SU-DHL-6 (cell line): ENCODE measurements around the gene ATP6V1G2.
"Not testable (repeated sequence)": the region's sequence is repeated elsewhere in the genome, so short reads cannot be mapped to it uniquely, and the experiment has no call there.

Source experiments
- H2AFZ ChIP-seq: fragments of 200-600 bp; sonication (generic); 2 replicates; pipeline ENCODE4 v1.6.1; 2014; ENCODE audit warnings: low read depth, mild to moderate bottlenecking, moderate library complexity, mixed read lengths, antibody characterized with exemption, low read length; ENCODE audit not compliant: severe bottlenecking
- H3F3A ChIP-seq: fragments of 200-600 bp; shearing (Covaris generic); 2 replicates; pipeline ENCODE4 v1.6.0; 2016; ENCODE audit warnings: antibody characterized with exemption, mild to moderate bottlenecking; ENCODE audit not compliant: insufficient read depth
- H3K27ac ChIP-seq: fragments of 200-600 bp; sonication (generic); 2 replicates; pipeline ENCODE4 v1.5.1; 2016; ENCODE audit warnings: low read depth, mild to moderate bottlenecking, low read length, moderate library complexity, mixed read lengths
- H3K27me3 ChIP-seq: fragments of 200-600 bp; sonication (generic), shearing (Covaris generic); 2 replicates; pipeline ENCODE4 v1.6.0; 2014; ENCODE audit warnings: mild to moderate bottlenecking, low read length
- H3K36me3 ChIP-seq: fragments of 200-600 bp; sonication (generic); 2 replicates; pipeline ENCODE4 v1.6.1; 2014; ENCODE audit warnings: mild to moderate bottlenecking, low read length, mixed read lengths
- H3K4me2 ChIP-seq: fragments of 300-600, 200-600 bp; shearing (Covaris generic), sonication (generic); 2 replicates; pipeline ENCODE4 v1.6.0; 2014; ENCODE audit warnings: low read length, low read depth, mild to moderate bottlenecking; ENCODE audit not compliant: poor library complexity, severe bottlenecking
- H3K4me3 ChIP-seq: fragments of 200-600 bp; sonication (generic); 2 replicates; pipeline ENCODE4 v1.5.1; 2014; ENCODE audit warnings: antibody characterized with exemption, low read length, mild to moderate bottlenecking, mixed read lengths; ENCODE audit not compliant: insufficient read depth, poor library complexity, severe bottlenecking
- H3K79me2 ChIP-seq: fragments of 200-600 bp; sonication (generic); 2 replicates; pipeline ENCODE4 v1.6.1; 2014; ENCODE audit warnings: mild to moderate bottlenecking, low read length, moderate library complexity; ENCODE audit not compliant: insufficient read depth
- H3K9ac ChIP-seq: fragments of 200-600 bp; sonication (generic); 2 replicates; pipeline ENCODE4 v1.7.0; 2014; ENCODE audit warnings: mild to moderate bottlenecking, low read length
- H3K9me2 ChIP-seq: fragments of 200-600 bp; sonication (generic); replicated peaks from 2 replicates; pipeline ENCODE4 v1.6.1; 2014; ENCODE audit warnings: low read length; ENCODE audit not compliant: insufficient read depth
- H3K9me3 ChIP-seq: fragments of 200-600 bp; sonication (generic); 2 replicates; pipeline ENCODE4 v1.6.1; 2014; ENCODE audit warnings: low read length, mixed read lengths; ENCODE audit not compliant: insufficient read depth
- H4K20me1 ChIP-seq: fragments of 200-600 bp; sonication (generic); 2 replicates; pipeline ENCODE4 v1.6.1; 2014; ENCODE audit warnings: low read depth, mild to moderate bottlenecking, antibody characterized with exemption, low read length, moderate library complexity, mixed read lengths
- EZH2phosphoT487 ChIP-seq: fragments of 200-600 bp; sonication (generic), shearing (Covaris generic); conservative IDR thresholded peaks from 2 replicates; pipeline ENCODE4 v1.6.1; 2018; ENCODE audit warnings: mild to moderate bottlenecking, antibody characterized with exemption, low read length, moderate library complexity, mixed read lengths
- TF ChIP-seq, protein P1 (sequence below): fragments of 200-600 bp; sonication (generic); IDR thresholded peaks from one replicate; pipeline ENCODE4 v1.5.1; 2017; ENCODE audit warnings: antibody characterized with exemption, mild to moderate bottlenecking, low read length, moderate library complexity; ENCODE audit not compliant: insufficient read depth, poor library complexity, severe bottlenecking

ATP6V1G2 gene

DNA sequence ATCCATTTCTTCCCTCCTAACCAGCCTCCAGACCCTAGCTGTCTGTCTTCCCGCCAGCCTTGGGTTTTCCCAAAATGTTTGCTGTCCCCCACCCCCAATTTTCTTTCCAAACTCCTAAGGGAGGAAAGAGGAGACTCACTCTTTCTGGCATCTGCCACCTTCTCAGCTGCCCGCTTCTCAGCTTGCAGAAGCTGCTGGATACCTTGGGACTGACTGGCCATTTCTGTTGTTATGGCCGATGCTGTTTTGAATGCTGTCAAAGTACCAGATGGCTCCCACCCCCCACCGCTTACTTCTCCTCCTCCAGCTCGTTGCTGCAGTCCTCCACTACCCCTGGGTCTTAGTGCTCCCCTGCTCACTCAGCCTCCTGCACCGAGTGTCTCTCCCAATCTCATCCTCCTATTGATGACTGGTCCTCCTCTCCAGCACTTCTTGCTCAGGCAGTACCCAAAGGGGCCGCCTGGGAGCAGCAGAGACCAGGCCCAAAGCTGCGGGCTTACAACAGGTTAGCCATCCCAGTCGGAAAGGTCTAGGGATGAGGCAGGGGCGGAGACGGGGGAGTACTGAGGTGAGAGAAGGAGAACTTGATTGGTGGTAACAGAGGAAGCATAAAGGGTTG is at the start of gene ATP6V1G2:
Gene ATP6V1G2 (minus strand): TSS at position 270 of the 619 bp plus-strand sequence. CDS start 49 bp downstream, at position 221.
- H3F3A ChIP-seq: peaks cover 52% of the 10 kb centered on the region

DNA sequence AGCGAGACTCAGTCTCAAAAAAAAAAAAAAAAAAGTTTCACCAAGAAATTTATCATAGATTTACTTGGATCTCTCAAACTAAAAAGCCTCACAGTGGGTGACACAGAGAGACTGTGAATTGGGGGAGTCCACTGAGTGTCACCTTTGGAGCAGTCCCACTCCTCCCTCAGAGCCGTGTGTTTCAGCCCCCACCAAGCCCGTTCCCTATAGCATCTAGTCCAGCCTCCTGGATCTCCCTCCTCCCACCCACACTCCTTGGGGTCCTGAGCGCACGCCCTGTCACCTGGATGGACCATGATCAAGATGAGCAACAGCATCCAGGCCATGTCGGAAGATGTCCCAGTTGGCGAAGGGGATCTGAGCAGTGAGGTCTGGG is 46.0 kb upstream of the ATP6V1G2 start:
- Histone ChIP-seq H3K9me2 (no peaks in the 10 kb centered on the region), H3K9me3 (no peaks in the 10 kb centered on the region), H3K4me3 (no peak overlapping the region), H3K27me3 (no peaks in the 10 kb centered on the region), H3K4me2 (peak overlapping the region; percentile 35), H3F3A (peaks cover 5% of the 10 kb centered on the region), H3K79me2 (no peaks in the 10 kb centered on the region), H3K36me3 (no peaks in the 10 kb centered on the region), H2AFZ (peak overlapping the region; percentile 63), H3K9ac (peak overlapping the region; percentile 33), H4K20me1 (no peaks in the 10 kb centered on the region), H3K27ac (peak overlapping the region; percentile 32)
- no peak for TF ChIP-seq EZH2phosphoT487
- TF ChIP-seq, protein P1, sequence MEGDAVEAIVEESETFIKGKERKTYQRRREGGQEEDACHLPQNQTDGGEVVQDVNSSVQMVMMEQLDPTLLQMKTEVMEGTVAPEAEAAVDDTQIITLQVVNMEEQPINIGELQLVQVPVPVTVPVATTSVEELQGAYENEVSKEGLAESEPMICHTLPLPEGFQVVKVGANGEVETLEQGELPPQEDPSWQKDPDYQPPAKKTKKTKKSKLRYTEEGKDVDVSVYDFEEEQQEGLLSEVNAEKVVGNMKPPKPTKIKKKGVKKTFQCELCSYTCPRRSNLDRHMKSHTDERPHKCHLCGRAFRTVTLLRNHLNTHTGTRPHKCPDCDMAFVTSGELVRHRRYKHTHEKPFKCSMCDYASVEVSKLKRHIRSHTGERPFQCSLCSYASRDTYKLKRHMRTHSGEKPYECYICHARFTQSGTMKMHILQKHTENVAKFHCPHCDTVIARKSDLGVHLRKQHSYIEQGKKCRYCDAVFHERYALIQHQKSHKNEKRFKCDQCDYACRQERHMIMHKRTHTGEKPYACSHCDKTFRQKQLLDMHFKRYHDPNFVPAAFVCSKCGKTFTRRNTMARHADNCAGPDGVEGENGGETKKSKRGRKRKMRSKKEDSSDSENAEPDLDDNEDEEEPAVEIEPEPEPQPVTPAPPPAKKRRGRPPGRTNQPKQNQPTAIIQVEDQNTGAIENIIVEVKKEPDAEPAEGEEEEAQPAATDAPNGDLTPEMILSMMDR: no peak

More for the DNA sequence above, at the start of gene ATP6V1G2:
- no peak for TF ChIP-seq EZH2phosphoT487
- TF ChIP-seq, protein P1: peak; percentile 100
- Histone ChIP-seq H3K9me3 (no peaks in the 10 kb centered on the region), H3K9me2 (no peaks in the 10 kb centered on the region), H3K79me2 (peaks cover 15% of the 10 kb centered on the region), H3K27ac (peak within 1 kb of the TSS; percentile 71), H3K4me2 (peak within 1 kb of the TSS; percentile 87), H3K36me3 (0 out of 2 replicates have a peak, but pooled peaks cover 4% of the 10 kb centered on the region), H2AFZ (peak within 1 kb of the TSS; percentile 43), H3K27me3 (no peaks in the 10 kb centered on the region), H4K20me1 (no peaks in the 10 kb centered on the region), H3K4me3 (peak within 1 kb of the TSS; percentile 60), H3K9ac (peak within 1 kb of the TSS; percentile 61)

DNA sequence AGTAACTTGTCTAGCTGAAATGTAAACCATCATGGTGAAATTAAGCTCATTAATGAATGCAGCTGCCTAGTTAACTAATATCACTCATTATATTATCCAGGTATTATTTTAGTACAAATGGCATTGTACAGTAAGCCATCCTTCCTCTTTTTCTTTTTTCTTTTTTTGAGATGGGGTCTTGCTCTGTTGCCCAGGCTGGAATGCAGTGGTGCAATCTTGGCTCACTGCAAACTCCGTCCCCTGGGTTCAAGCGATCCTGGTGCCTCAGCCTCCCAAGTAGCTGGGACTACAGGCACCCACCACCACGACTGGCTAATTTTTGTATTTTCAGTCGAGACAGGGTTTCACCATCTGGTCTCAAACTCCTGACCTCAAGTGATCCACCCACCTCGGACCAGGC is 44.3 kb upstream of the ATP6V1G2 start:
- peaks cover 14% of the 10 kb centered on the region for H3F3A ChIP-seq
- not testable (repeated sequence) for H3K4me3 ChIP-seq, H3K9me2 ChIP-seq, H4K20me1 ChIP-seq, H2AFZ ChIP-seq, H3K9ac ChIP-seq, H3K4me2 ChIP-seq, H3K9me3 ChIP-seq, H3K79me2 ChIP-seq, H3K27ac ChIP-seq, H3K36me3 ChIP-seq, H3K27me3 ChIP-seq

DNA sequence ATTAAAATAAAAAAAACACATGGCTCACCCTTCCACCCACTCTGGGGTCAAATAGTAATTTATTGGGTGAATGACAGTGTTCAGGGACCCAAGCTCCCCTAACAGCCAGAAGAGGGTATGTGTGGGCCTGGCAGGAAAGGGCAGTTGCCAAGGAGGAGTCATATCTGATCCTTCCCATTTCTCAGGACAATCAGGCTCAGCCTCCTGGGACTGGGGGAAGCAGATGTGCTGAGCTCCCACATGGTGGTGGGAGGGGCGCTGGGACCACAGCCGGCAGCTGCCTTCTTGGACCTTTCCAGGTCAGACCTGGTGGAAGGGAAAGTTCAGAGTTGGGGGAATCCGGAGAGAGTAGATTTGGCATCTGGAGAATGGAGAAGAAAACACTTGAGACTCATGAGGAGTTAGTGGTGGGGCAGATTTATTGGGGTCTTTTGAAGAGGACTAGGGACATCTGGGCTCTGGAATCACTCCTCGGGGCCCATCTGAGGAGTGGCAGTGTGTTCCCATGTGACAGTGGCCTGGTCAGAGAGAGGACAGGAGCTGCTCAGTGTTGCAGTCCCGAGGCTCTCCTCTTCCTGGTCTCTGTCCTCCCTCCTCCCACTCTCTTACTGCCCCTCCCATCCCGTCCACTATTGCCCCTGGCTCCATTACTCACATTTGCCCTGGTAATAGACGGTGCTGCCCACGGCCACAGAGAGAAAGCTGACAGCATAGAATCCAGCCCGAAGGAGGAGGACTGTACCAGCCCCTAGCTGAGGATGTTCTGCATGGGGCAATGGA is 42.7 kb upstream of the ATP6V1G2 start:
- Histone ChIP-seq H3F3A (peaks cover 26% of the 10 kb centered on the region), H3K9me3 (no peaks in the 10 kb centered on the region), H3K27ac (no peak overlapping the region), H4K20me1 (no peaks in the 10 kb centered on the region), H3K27me3 (no peaks in the 10 kb centered on the region), H3K9me2 (no peaks in the 10 kb centered on the region), H3K9ac (no peak overlapping the region), H3K36me3 (no peaks in the 10 kb centered on the region), H3K4me3 (no peak overlapping the region), H2AFZ (no peak overlapping the region), H3K79me2 (no peaks in the 10 kb centered on the region), H3K4me2 (no peak overlapping the region)
- TF ChIP-seq, protein P1: no peak
